Mesothelial cell of epicardium (in vitro differentiated cells): ENCODE measurements around the gene ACSS2. TPM values are rescaled to one million over a fixed set of nuclear protein-coding genes. Genes with fewer than 3 reads are reported as not detected.

Source experiments
- DNase-seq, 2 experiments: peaks; one replicate each; pipeline ENCODE4 v3.0.0; 2021; ENCODE audit warnings: low spot score in 2 of 2; ENCODE audit not compliant: unreplicated experiment in 2 of 2
- H3K27ac Mint-ChIP-seq: 2 replicates; pipeline ENCODE4 v1.8.0; 2021; ENCODE audit warnings: mixed read lengths
- H3K27me3 Mint-ChIP-seq: 2 replicates; pipeline ENCODE4 v1.8.0; 2021; ENCODE audit warnings: low read depth, mixed read lengths
- H3K36me3 Mint-ChIP-seq: 2 replicates; pipeline ENCODE4 v1.8.0; 2021; ENCODE audit warnings: mixed read lengths
- H3K4me1 Mint-ChIP-seq: 2 replicates; pipeline ENCODE4 v1.8.0; 2021; ENCODE audit warnings: mixed read lengths
- H3K4me3 Mint-ChIP-seq: 2 replicates; pipeline ENCODE4 v1.8.0; 2021; ENCODE audit warnings: mild to moderate bottlenecking, moderate library complexity, mixed read lengths
- H3K9me3 Mint-ChIP-seq: 2 replicates; pipeline ENCODE4 v1.8.0; 2021; ENCODE audit warnings: mixed read lengths
- total RNA-seq: library from RNA; stranded (reverse); gene quantifications from 3 replicates; pipeline ENCODE4 v1.2.1, GENCODE V29; 2021
- TF ChIP-seq, protein P1 (sequence below): fragments of 200-600 bp; sonication (generic); IDR thresholded peaks from one replicate; pipeline ENCODE4 v1.5.0; 2021; ENCODE audit warnings: antibody characterized with exemption; ENCODE audit not compliant: unreplicated experiment

Gene ACSS2
- total RNA-seq, 1 donor from 2014 or later: 32.2 TPM

DNA sequence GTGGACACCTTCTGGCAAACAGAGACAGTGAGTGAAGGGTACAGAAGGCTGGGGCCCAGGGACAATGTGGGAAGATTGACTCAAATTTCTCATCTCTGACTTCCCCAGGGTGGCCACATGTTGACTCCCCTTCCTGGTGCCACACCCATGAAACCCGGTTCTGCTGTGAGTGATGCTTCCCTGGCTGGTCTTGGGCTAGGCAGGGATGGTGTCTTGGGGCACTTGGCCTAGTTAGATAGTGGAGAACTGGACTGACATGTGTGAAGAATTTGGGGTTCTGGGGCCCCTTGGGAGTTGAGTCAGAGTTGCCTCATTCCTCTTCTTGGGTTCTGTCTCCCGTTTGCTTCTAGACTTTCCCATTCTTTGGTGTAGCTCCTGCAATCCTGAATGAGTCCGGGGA, 45.0 kb downstream of the ACSS2 start:
- Mint-ChIP-seq H3K9me3 (no peaks in the 10 kb centered on the region), H3K4me1 (peaks cover 4% of the 10 kb centered on the region), H3K27me3 (no peaks in the 10 kb centered on the region), H3K27ac (no peak overlapping the region), H3K4me3 (no peak overlapping the region), H3K36me3 (peaks cover 23% of the 10 kb centered on the region)
- TF ChIP-seq, protein P1, sequence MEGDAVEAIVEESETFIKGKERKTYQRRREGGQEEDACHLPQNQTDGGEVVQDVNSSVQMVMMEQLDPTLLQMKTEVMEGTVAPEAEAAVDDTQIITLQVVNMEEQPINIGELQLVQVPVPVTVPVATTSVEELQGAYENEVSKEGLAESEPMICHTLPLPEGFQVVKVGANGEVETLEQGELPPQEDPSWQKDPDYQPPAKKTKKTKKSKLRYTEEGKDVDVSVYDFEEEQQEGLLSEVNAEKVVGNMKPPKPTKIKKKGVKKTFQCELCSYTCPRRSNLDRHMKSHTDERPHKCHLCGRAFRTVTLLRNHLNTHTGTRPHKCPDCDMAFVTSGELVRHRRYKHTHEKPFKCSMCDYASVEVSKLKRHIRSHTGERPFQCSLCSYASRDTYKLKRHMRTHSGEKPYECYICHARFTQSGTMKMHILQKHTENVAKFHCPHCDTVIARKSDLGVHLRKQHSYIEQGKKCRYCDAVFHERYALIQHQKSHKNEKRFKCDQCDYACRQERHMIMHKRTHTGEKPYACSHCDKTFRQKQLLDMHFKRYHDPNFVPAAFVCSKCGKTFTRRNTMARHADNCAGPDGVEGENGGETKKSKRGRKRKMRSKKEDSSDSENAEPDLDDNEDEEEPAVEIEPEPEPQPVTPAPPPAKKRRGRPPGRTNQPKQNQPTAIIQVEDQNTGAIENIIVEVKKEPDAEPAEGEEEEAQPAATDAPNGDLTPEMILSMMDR: no peak
- no peak for DNase-seq

DNA sequence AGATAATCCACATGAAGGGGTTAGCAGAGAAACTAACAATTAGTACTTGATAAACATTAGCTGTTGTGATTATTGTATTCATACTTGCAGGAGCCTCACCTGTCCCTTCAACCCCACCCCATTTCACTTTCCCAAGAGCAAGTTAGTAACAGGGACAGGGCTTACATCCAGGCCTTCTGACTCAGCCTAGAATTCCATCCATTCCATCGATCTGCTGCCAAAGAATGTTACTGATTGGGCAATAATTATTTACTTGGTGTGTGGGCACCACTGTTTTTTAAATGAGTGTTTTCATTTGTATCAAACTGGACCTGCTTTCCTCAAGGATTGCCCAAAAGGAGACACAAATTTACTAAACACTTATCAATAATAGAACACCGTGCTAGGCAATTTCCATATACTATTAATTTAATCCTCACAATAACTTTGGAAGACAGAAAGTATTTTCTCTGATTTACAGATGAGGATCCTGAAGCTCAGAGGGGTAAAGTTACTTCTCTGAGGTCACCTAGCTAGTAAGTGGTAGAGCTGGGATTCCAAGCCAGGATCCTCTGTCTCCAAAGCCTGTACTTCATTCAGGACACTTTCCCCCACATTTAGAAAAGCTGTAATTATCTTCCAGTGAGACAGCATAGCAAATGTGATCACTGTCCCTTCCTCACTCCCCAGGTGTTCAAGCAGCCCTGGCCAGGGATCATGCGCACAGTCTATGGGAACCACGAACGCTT, 46.4 kb downstream of the ACSS2 start:
- no peaks in the 10 kb centered on the region for H3K9me3 Mint-ChIP-seq
- no peaks in the 10 kb centered on the region for H3K27me3 Mint-ChIP-seq
- no peak overlapping the region for H3K27ac Mint-ChIP-seq
- TF ChIP-seq, protein P1: no peak
- peaks cover 23% of the 10 kb centered on the region for H3K36me3 Mint-ChIP-seq
- no peak for DNase-seq
- no peak overlapping the region for H3K4me3 Mint-ChIP-seq
- H3K4me1 Mint-ChIP-seq: peaks cover 18% of the 10 kb centered on the region

DNA sequence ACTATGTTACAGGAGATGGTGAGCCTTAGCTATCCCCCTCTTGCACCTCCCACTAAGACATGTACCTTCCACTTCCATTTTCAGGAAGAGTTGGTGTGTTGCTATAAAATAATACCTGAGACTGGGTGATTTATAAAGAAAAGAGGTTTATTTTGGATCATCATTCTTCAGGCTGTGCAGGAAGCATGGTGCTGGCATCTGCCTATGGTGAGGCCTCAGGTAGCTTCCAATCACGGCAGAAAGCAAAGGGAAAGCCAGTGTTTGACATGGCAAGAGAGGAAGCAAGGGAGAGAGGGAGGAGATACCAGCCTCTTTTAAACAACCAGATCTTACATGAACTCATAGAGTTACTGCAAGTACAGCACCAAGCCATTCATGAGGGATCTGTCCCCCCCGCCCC, 47.0 kb downstream of the ACSS2 start:
- no peak for DNase-seq

DNA sequence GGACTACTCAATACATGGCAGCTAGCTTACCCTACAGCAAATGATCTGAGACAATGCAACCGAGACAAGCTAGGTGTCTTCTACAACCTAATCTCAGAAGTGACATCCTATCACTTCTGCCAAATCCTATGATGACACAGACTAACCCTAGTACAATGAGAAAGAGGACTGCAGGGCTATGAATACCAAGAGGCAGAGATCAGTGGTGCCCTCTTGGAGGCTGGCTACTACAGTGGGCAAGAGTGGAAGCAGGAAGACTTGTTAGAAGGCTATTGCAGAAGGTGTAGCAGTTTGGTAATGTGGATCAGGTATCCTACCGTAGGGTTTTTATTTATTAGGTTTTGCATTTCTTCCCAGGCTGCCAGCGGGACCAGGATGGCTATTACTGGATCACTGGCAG, 48.9 kb downstream of the ACSS2 start:
- H3K4me1 Mint-ChIP-seq: peaks cover 21% of the 10 kb centered on the region
- H3K36me3 Mint-ChIP-seq: peaks cover 28% of the 10 kb centered on the region
- H3K27me3 Mint-ChIP-seq: no peaks in the 10 kb centered on the region
- H3K4me3 Mint-ChIP-seq: no peak overlapping the region
- TF ChIP-seq, protein P1: no peak
- no peaks in the 10 kb centered on the region for H3K9me3 Mint-ChIP-seq
- no peak overlapping the region for H3K27ac Mint-ChIP-seq
- DNase-seq: no peak

More for the DNA sequence above, 47.0 kb downstream of the ACSS2 start:
- Mint-ChIP-seq H3K4me1 (peaks cover 21% of the 10 kb centered on the region), H3K9me3 (no peaks in the 10 kb centered on the region), H3K27me3 (no peaks in the 10 kb centered on the region), H3K4me3 (no peak overlapping the region), H3K27ac (no peak overlapping the region), H3K36me3 (peaks cover 21% of the 10 kb centered on the region)
- TF ChIP-seq, protein P1: no peak

DNA sequence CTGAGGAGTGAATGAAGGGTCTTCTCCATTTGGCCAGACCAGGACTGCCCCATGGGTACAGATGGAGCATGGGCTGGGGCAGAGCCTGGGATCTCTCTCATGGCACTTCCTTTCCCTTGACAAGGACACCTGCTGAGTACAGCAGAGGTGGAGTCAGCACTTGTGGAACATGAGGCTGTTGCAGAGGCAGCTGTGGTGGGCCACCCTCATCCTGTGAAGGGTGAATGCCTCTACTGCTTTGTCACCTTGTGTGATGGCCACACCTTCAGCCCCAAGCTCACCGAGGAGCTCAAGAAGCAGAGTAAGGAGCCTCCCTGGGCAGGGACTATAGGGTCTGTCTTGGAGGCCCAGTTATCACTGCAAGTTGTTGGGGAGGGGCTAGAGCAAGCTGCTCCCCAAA, 49.6 kb downstream of the ACSS2 start:
- no peaks in the 10 kb centered on the region for H3K27me3 Mint-ChIP-seq
- H3K4me1 Mint-ChIP-seq: peaks cover 21% of the 10 kb centered on the region
- H3K36me3 Mint-ChIP-seq: peaks cover 30% of the 10 kb centered on the region
- no peaks in the 10 kb centered on the region for H3K9me3 Mint-ChIP-seq
- no peak for DNase-seq
- H3K27ac Mint-ChIP-seq: peak overlapping the region; percentile 3
- no peak overlapping the region for H3K4me3 Mint-ChIP-seq
- TF ChIP-seq, protein P1: no peak

DNA sequence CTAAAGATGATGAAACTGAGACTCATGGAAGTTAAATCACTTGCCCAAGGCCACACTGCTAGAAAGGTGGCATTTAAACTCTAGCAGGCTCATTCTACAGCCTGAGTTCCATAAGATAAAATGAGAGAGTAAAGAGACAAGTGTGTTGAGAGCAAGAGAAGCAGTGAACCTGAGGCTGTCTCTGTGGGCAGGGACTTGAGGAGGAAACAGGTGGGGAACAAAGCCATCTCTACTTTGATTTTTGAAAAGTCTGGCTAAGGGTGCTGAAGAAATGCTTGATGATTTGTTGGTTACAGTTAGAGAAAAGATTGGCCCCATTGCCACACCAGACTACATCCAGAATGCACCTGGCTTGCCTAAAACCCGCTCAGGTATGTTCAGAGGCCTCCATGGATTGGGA, 50.2 kb downstream of the ACSS2 start:
- Mint-ChIP-seq H3K27ac (peak overlapping the region; percentile 73), H3K27me3 (no peaks in the 10 kb centered on the region)
- TF ChIP-seq, protein P1: no peak

More for the DNA sequence above, 50.2 kb downstream of the ACSS2 start:
- peaks cover 31% of the 10 kb centered on the region for H3K36me3 Mint-ChIP-seq
- no peak overlapping the region for H3K4me3 Mint-ChIP-seq
- H3K9me3 Mint-ChIP-seq: no peaks in the 10 kb centered on the region
- no peak for DNase-seq
- H3K4me1 Mint-ChIP-seq: peaks cover 21% of the 10 kb centered on the region
